PC-3 (cell line): ENCODE measurements around the gene LYPLA2. TPM values are rescaled to one million over a fixed set of nuclear protein-coding genes. Genes with fewer than 3 reads are reported as not detected.

ENCODE experiments used
- ATAC-seq: fragments of 200-7000 bp; cut with Tn5 transposase; 2 replicates; pipeline ENCODE4 v1.9.1; 2020; ENCODE audit warnings: mild to moderate bottlenecking, moderate library complexity
- BruUV-seq: library from RNA; stranded (reverse); fragments of 400-500 nt; replicated peaks from 2 replicates; lab custom pipeline; 2021; lab: Mats Ljungman, UMichigan
- CTCF ChIA-PET: fragments of 300-600 bp; sonication (Branson Sonifier 250); formaldehyde crosslinking; loops from one replicate; lab custom pipeline; 2022; ENCODE audit warnings: antibody characterized with exemption; lab: Charles Lee
- POLR2A ChIA-PET: fragments of 300-600 bp; sonication (Branson Sonifier 250); formaldehyde crosslinking; loops from one replicate; lab custom pipeline; 2022; ENCODE audit warnings: antibody characterized with exemption; ENCODE audit not compliant: unreplicated experiment; lab: Charles Lee
- DNase-seq: peaks from one replicate; pipeline ENCODE4 v3.0.0-alpha.2; 2015
- H2AFZ ChIP-seq: fragments of 300-600 bp; sonication (generic); 2 replicates; pipeline ENCODE4 v1.6.0; 2016; ENCODE audit warnings: antibody characterized with exemption, low read length
- H3F3A ChIP-seq: fragments of 300-600 bp; sonication (generic); one replicate; pipeline ENCODE4 v1.6.0; 2017; ENCODE audit warnings: antibody characterized with exemption, low read length, control low read depth, mild to moderate bottlenecking; ENCODE audit not compliant: unreplicated experiment
- H3K27ac ChIP-seq: fragments of 300-600 bp; sonication (generic); 2 replicates; pipeline ENCODE4 v1.5.1; 2016; ENCODE audit warnings: mild to moderate bottlenecking, low read length
- H3K27me3 ChIP-seq: fragments of 300-600 bp; sonication (generic); 2 replicates; pipeline ENCODE4 v1.6.1; 2016; ENCODE audit warnings: low read length, mixed read lengths
- H3K36me3 ChIP-seq: fragments of 300-600 bp; sonication (generic); 2 replicates; pipeline ENCODE4 v1.6.1; 2016; ENCODE audit warnings: low read depth, mixed run types, low read length, mixed read lengths
- H3K4me1 ChIP-seq: fragments of 300-600 bp; sonication (generic); 2 replicates; pipeline ENCODE4 v1.5.1; 2016; ENCODE audit warnings: low read length; ENCODE audit not compliant: insufficient read depth
- H3K4me2 ChIP-seq: fragments of 300-600 bp; sonication (generic); 2 replicates; pipeline ENCODE4 v1.6.0; 2016; ENCODE audit warnings: low read length
- H3K4me3 ChIP-seq: fragments of 300-600 bp; sonication (generic); 2 replicates; pipeline ENCODE4 v1.5.1; 2016; ENCODE audit warnings: mild to moderate bottlenecking, low read length, mixed read lengths
- H3K79me2 ChIP-seq: fragments of 300-600 bp; sonication (generic); 2 replicates; pipeline ENCODE4 v1.6.1; 2017; ENCODE audit warnings: low read length, mixed read lengths
- H3K9ac ChIP-seq: fragments of 300-600 bp; sonication (generic); 2 replicates; pipeline ENCODE4 v1.6.0; 2016; ENCODE audit warnings: mild to moderate bottlenecking, low read length
- H3K9me2 ChIP-seq: fragments of 300-600 bp; sonication (generic); replicated peaks from 2 replicates; pipeline ENCODE4 v1.6.1; 2016; ENCODE audit warnings: mixed run types, low read length, mixed read lengths
- H3K9me3 ChIP-seq: fragments of 300-600 bp; sonication (generic); 2 replicates; pipeline ENCODE4 v1.6.1; 2016; ENCODE audit warnings: low read length, mixed read lengths
- H4K20me1 ChIP-seq: fragments of 300-600 bp; sonication (generic); 2 replicates; pipeline ENCODE4 v1.6.1; 2016; ENCODE audit warnings: low read length, mixed read lengths
- EZH2 ChIP-seq: fragments of 300-600 bp; sonication (generic); IDR thresholded peaks from one replicate; pipeline ENCODE4 v1.6.1; 2017; ENCODE audit warnings: antibody characterized with exemption, mild to moderate bottlenecking, low read length; ENCODE audit not compliant: unreplicated experiment
- EZH2phosphoT487 ChIP-seq: fragments of 300-600 bp; sonication (generic); IDR thresholded peaks from 2 replicates; pipeline ENCODE4 v1.6.1; 2018; ENCODE audit warnings: mild to moderate bottlenecking, antibody characterized with exemption, low read length, borderline replicate concordance
- intact Hi-C: fragments of 100-400 bp; cut with micrococcal nuclease; formaldehyde crosslinking; loops from 2 replicates; pipeline ENCODE4 v1.9.0; 2023
- total RNA-seq: library from RNA; depleted of rRNA; stranded (reverse); fragments of >200 nt; gene quantifications from 2 replicates; pipeline ENCODE4 v1.2.3, GENCODE V29; 2014
- TF ChIP-seq, protein P1 (sequence below): fragments of 300-600 bp; sonication (generic); conservative IDR thresholded peaks from 2 replicates; pipeline ENCODE4 v1.5.1; 2017; ENCODE audit warnings: antibody characterized with exemption, low read depth, mild to moderate bottlenecking, low read length

Gene LYPLA2
- total RNA-seq, 1 experiment from 2014 or later: 142 TPM

DNA sequence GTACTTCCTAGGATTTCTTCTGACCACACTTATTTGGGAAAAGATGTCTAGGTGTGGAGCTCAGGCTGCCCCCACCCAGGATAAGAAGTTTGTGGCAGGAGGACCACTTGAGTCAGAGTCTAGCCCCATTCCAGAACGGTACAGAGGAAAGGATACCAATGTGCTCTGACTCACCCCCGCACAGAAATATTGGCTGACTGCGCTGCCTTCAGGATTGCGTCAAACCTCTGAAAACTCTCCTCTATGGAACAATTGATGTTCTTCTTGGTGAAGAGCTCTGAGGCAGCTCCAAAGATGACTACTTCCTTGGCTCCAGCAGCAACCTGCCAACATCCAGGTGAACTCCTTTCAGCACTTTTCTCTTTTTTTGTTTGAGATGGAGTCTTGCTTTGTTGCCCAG lies 23.1 kb downstream of the LYPLA2 start:
- H3K9ac ChIP-seq: no peak overlapping the region
- BruUV-seq: no TSS peak
- no peaks in the 10 kb centered on the region; the same call in 1 of the 2 replicates for H3K36me3 ChIP-seq
- H3K4me3 ChIP-seq: no peak overlapping the region
- no peak overlapping the region for H3K27ac ChIP-seq
- no peaks in the 10 kb centered on the region for H3K9me3 ChIP-seq
- TF ChIP-seq, protein P1, sequence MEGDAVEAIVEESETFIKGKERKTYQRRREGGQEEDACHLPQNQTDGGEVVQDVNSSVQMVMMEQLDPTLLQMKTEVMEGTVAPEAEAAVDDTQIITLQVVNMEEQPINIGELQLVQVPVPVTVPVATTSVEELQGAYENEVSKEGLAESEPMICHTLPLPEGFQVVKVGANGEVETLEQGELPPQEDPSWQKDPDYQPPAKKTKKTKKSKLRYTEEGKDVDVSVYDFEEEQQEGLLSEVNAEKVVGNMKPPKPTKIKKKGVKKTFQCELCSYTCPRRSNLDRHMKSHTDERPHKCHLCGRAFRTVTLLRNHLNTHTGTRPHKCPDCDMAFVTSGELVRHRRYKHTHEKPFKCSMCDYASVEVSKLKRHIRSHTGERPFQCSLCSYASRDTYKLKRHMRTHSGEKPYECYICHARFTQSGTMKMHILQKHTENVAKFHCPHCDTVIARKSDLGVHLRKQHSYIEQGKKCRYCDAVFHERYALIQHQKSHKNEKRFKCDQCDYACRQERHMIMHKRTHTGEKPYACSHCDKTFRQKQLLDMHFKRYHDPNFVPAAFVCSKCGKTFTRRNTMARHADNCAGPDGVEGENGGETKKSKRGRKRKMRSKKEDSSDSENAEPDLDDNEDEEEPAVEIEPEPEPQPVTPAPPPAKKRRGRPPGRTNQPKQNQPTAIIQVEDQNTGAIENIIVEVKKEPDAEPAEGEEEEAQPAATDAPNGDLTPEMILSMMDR: no peak
- TF ChIP-seq EZH2 (no peak), EZH2phosphoT487 (no peak)
- no peak overlapping the region for H3K4me2 ChIP-seq
- H3K79me2 ChIP-seq: no peaks in the 10 kb centered on the region
- no peaks in the 10 kb centered on the region for H4K20me1 ChIP-seq
- no peaks in the 10 kb centered on the region for H3K9me2 ChIP-seq
- intact Hi-C loops: no loop called here
- no peak for DNase-seq
- ATAC-seq: no peak
- CTCF ChIA-PET: no interaction called here
- 0 out of 2 replicates have a peak, but pooled peaks cover 5% of the 10 kb centered on the region for H3K4me1 ChIP-seq
- no peaks in the 10 kb centered on the region for H3K27me3 ChIP-seq
- no peak overlapping the region for H2AFZ ChIP-seq
- POLR2A ChIA-PET: no interaction called here
- H3F3A ChIP-seq: no peaks in the 10 kb centered on the region

GRCh38 chr1:23816361-23816760 lies 25.4 kb downstream of the LYPLA2 start:
- H3F3A ChIP-seq: no peaks in the 10 kb centered on the region
- DNase-seq (no peak), ATAC-seq (no peak)
- no peak overlapping the region for H2AFZ ChIP-seq
- H3K9me3 ChIP-seq: no peaks in the 10 kb centered on the region
- H3K4me1 ChIP-seq: no peaks in the 10 kb centered on the region
- BruUV-seq: no TSS peak
- H3K27me3 ChIP-seq: no peaks in the 10 kb centered on the region
- H3K4me2 ChIP-seq: no peak overlapping the region
- H3K36me3 ChIP-seq: no peaks in the 10 kb centered on the region; the same call in 1 of the 2 replicates
- H4K20me1 ChIP-seq: no peaks in the 10 kb centered on the region
- H3K9me2 ChIP-seq: no peaks in the 10 kb centered on the region
- intact Hi-C loops: no loop called here
- POLR2A ChIA-PET: interaction anchor here (0.7 kb wide), 1 partner anchor 38 kb away, joined by 5 read pairs; the partner anchor contains the start of gene PITHD1
- H3K79me2 ChIP-seq: no peaks in the 10 kb centered on the region
- H3K27ac ChIP-seq: no peak overlapping the region
- no peak overlapping the region for H3K4me3 ChIP-seq
- no peak overlapping the region for H3K9ac ChIP-seq
- TF ChIP-seq, protein P1: no peak
- TF ChIP-seq EZH2 (no peak), EZH2phosphoT487 (no peak)
- CTCF ChIA-PET: no interaction called here

DNA sequence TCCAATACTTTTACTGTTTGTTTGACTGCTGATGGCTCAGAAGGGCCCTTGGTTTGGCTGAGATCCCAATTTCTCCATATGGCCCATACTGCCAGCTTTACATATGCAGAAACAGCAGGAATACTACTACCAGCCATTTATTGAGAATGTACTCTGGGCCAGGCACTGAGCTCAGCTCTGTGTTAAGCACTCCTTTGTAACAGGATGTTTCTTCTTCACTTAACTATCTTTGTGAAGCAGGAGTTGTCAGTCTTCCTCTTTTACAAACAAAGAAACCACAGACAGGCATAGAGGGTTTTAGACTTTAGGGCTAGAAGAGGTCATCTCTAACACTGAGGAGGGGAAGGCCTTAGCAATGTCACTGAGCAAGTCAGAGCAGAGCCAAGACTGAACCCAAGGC lies 26.0 kb downstream of the LYPLA2 start:
- no peaks in the 10 kb centered on the region for H3K4me1 ChIP-seq
- DNase-seq (no peak), ATAC-seq (no peak)
- BruUV-seq: no TSS peak
- no peaks in the 10 kb centered on the region for H3K79me2 ChIP-seq
- ChIA-PET POLR2A (no interaction called here), CTCF (no interaction called here)
- no peak overlapping the region for H3K4me2 ChIP-seq
- no peaks in the 10 kb centered on the region for H3F3A ChIP-seq
- intact Hi-C loops: no loop called here
- H2AFZ ChIP-seq: no peak overlapping the region
- H3K9me3 ChIP-seq: no peaks in the 10 kb centered on the region
- no peak overlapping the region for H3K4me3 ChIP-seq
- no peak overlapping the region for H3K9ac ChIP-seq
- no peaks in the 10 kb centered on the region for H4K20me1 ChIP-seq
- TF ChIP-seq EZH2phosphoT487 (no peak), EZH2 (no peak)
- TF ChIP-seq, protein P1: no peak
- H3K27me3 ChIP-seq: no peaks in the 10 kb centered on the region
- no peaks in the 10 kb centered on the region; the same call in 1 of the 2 replicates for H3K36me3 ChIP-seq
- no peak overlapping the region for H3K27ac ChIP-seq
- no peaks in the 10 kb centered on the region for H3K9me2 ChIP-seq
